HG03575 (cell line): ENCODE data around the gene MYH11.
"Not testable (repeated sequence)": the region's sequence is repeated elsewhere in the genome, so short reads cannot be mapped to it uniquely, and the experiment has no call there.

Experiments
- ATAC-seq: cut with Tn5 transposase; IDR thresholded peaks from one replicate; pipeline ENCODE4 v1.9.1; 2021; ENCODE audit not compliant: unreplicated experiment, insufficient number of reproducible peaks, low FRiP score; ENCODE audit errors: extremely low read depth

Gene MYH11

DNA sequence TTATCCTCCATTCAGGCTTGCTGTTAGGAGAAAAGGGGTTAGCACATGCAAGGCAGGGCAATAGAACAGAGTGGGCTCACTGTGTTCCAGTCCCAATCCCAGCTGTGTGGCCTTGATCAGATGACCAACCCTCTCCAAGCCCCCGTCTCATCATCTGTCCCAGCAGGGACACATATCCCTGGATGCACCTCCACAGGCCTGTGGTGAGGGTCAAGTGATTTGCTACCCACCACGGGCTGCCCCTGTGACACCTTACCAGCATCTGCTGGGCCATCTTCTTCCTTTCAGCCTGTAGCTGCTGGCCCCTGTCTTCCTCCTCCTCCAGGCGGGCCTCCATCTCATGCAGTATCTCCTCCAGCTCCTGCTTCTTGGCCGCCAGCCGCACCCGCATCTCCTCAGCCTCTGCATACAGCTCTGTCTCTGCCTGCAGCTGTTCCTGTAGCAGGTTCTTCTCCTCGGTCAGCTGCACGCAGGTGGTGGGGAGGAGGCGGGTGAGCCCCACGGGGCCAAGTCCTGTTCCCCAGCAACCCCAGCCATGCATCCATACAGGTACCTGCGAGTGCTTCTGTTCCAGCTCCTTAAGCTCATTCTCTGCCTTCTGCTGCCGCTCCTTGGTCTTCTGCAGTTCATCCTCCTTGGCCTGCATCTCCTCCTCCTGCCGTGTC, 115.5 kb downstream of the MYH11 start:
- ATAC-seq, result no peak

DNA sequence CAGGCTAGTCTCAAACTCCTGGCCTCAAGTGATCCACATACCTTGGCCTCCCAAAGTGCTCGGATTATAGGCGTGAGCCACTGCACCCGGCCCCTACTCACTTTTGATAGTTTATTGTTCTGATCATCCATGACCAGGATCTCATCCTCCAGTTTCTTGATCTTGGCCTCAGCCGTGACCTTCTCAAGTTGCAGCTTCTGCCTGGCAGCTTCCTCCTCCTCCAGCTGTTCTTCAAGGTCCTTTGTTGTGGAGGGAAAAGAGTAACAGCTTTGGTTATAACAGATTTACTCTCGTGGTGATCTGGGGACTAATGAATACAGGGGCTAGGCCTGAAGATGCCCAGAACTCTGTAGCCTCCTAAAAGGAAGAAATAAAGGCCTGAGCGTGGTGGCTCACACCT, 116.9 kb downstream of the MYH11 start:
- ATAC-seq, result no peak

DNA sequence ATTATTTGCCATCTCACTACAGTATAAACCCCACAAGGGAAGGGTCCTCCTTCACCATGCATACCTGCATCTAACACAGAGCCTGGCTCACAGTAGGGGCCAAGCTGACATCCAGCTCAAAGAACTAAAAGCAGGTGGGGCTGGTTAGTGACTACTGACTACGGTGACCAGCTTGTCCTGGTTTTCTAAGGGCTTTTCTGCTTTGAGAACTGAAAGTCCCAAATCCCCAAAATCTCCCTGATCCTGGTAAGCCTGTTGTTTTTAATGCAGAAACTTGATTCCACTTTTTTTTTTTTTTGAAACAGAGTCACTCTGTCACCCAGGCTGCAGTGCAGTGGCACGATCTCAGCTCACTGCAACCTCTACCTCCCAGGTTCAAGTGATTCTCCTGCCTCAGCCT, 117.4 kb downstream of the MYH11 start:
- no peak for ATAC-seq

DNA sequence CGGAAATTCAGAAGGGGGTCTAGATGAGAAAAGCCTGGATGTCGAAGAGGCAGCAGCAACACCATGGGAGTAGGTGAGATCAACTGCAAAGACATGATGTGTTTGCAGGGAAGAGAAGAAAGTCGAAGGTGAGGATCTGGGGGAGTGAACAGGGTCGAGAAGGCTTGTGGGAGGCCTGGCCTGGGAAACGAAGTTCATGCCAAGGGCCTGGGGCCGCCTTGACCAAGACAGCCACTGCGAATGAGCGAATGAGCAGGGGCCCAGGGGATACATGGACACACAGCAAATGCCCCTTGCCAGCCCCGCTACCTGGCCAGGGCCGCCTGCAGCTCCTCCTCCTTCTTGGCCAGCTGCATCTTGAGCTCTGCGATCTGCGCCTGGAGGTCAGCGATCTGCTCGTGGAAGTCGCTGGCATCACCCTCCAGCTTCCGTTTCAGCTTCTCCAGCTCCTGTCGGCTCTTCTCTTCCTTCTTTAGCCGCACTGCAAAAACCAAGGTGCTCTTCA, 119.6 kb downstream of the MYH11 start:
- no peak for ATAC-seq

DNA sequence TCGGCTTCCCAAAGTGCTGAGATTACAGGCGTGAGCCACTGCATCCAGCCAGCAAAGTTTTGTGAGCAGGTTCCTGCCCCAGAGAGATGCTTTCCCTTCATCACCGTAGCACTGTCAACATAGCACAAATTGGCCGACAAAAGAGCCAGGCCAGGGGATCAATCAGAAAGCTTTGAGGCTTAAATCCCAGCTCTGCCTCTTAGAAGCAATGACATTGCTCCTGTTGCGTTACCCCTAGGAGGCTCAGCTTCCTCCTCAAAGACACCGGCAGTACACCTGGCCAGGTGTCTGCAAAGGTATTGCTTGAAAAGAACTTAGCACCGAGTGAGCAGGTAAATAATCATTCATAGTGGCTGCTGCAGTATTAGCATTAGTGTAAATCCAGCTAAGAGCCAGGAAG, 120.3 kb downstream of the MYH11 start:
- no peak for ATAC-seq

DNA sequence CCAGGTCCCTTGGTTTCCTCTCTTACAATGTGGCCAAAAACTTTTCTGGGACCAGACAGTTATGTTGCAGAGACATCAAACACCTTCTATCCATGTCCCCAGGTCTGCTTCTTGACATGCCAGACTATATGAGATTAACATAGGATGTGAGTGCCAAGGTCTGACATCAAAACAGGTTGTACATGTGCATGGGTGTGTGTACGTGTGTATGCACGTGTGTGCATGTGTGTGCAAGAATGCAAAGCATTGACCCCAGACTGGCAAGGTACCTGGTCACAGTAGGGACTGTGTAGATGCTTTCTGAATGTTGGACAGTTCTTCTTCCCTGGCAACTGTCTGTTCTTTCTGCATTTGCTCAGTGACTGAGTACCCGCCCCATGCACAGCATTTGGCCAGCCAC, 121.2 kb downstream of the MYH11 start:
- ATAC-seq, result no peak

DNA sequence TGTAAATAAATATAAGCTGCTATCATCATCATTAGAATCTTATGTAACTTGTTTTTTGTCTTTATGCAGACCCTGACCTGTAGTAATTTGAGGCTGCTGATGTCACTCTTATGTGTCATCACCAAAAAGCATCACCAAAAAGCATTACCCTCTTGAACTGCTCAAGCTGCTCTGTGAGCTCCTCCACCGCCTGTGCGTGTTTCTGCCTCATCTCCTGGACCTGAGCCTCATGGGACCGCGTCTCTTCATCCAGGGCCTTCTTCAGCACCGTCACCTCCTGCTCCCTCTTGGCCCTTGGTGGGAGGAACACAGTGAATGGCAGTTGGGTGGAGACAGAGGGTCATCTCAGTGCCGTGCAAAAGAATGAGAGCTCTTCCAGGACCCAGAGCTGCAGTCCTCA, 124.4 kb downstream of the MYH11 start:
- ATAC-seq, result no peak

DNA sequence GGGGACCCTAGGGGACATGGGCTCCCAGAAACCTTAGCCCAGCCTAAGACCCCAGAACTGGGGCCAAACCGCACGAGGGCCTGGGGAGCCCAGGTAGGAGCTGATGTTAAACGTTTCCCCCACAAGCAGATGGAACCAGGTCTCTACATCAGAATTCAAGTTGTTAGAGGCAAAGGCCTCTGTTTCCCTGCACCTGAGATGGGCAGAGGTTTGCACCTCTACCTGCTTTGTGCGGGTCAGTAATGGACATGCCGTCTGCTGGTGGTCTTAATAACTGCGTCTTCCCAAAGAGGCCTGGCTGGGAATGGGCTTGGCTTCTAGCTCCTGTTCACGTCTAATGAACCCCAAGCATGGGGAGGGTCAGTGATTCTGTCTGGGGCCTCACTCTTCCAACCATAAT, 127.7 kb downstream of the MYH11 start:
- ATAC-seq, result no peak

DNA sequence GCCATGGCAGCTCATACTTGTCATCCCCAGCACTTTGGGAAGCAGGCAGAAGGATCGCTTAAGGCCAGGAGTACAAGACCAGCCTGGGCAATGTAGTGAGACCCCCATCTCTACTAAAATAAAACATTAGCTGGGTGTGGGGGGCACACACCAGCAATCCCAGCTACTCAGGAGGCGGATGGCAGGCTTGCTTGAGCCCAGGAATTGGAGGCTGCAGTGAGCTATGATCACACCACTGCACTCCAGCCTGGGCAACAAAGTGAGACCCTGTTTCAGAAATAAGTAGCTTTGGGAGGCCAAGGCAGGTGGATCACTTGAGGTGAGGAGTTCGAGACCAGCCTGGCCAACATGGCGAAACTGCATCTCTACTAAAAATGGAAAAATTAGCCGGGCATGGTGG, 129.1 kb downstream of the MYH11 start:
- not testable (repeated sequence) for ATAC-seq

DNA sequence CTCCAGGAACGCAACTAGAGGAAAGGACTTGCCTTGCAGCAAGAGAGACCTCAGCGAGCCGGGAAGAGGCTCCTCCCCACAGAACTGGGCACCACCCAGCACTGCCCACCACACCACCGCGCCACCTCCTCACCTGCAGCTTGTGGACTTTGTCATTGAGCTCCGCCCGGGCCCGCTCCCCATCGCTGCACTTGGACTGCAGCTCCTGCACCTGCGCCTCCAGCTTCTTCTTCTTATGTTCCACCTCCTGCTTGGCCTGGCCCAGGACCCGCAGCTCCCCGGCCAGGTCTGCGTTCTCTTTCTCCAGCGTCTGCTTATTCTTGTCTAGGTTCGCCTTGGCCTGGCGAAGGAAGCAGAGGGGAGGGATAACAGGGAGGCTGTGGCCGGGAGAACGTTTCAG, 130.1 kb downstream of the MYH11 start:
- ATAC-seq, result no peak

DNA sequence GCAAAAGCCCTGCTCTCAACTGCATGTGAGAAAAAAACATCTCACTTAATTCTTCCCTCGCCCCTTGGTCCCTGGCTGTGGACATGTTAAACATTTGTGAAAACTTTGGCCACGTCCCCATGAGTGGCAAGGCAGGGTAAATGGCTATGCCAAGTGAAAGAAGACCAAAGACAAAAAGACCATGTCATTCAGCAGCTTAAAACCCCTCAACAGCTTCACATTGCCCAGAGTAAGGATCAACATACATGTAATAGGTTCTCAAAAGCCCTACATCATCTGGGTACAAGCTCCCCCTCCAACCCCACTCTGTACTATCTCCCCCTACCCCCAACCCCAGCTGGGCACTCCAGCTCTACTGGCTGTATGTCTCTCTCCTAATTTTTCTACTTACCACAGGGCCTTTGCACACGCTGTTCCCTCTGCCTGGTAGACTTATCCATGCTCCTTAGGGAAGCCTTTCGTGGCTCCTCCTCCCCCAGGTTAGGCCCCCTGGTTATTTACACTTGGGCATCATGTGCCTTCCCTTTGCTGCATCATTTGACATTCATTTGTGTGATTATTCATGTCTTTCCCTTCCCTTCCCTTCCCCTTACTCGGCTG, 131.1 kb downstream of the MYH11 start:
- no peak for ATAC-seq

DNA sequence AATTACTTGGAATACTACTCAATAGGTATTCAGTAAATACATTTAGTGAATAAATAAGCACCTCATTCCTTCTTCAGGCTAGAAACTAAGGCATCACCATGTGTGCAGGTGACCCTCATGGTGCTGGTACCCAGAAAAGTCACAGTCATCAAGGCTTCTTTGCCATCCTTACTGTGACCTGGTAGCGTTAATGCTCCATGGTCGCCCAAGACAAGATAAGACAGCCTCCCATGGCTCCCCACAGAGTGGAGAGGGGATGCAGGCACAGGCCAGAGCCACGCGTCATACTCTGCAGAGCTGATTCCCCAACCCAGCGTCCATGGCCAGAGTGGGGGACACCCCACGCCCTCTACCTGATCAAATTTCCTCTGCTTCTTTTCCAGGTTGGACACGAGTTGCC, 133.0 kb downstream of the MYH11 start:
- no peak for ATAC-seq

DNA sequence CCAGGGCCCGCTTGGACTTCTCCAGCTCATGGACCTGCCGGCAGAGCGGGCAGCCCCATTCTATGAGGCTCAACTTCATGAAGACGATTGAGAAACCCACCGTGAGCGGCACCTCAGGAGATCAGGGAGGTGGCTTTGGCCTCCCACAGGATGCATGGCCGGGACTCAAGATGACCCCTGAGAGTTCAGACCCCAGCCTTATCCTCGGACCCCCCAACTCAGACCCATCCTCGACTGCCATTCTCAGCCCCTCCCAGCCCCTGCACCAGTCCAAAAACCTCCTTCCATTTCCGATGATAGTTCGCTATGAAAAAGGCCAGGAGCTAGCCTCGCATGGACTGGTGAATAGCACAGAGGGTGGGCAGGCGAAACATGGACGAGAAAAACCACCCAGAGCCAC, 135.8 kb downstream of the MYH11 start:
- ATAC-seq, result no peak

DNA sequence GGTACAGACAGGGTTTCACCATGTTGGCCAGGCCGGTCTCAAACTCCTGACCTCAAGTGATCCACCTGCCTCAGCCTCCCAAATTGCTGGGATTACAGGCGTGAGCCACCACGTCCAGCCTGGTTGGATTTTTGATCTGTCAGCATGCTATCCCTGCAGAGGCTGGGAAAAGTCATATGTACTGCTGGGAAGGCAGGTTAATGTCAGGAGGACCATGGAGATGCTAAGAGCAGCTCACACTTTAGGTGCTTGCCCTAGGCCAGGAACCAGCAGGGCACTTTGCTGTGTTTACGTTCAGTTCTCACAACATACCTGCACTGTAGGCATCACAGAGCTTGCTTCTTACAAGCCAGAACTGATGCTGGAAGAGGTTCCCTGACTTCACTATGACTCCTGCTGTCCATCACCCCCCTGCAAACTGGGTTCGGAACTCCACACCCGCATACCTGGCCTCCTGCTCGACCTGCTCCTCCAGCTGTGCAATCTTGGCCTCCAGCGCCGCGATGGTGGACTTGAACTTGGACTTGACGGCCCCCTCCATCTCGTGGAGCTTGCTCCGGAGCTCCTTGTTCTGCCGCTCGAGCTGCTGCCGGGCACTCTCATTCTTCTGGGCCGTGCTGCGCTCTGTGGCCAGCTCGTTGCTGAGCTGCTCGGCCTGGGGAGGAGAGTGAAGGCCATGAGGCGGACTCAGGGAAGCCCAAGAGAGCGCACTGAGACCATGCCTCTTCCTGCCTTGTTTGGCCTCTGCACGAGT, 140.0 kb downstream of the MYH11 start:
- ATAC-seq, result no peak

DNA sequence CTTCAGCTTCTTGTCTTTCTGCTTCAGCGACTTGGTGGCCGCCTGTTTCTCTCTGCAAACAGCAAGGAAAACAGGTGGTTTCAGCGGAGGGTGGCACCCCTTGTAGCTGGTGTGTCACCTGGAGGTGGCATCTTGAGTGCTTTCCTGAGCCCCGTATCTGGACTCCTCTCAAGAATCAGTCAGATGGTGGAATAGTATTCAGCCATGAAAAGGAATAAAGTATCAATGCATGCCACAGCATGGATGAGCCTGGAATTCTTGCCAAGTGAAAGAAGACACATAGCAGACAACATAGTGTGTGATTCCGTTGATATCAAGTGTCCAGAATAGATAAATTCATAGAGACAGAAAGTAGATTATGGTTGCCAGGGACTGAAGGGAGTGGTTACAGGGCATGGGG, 141.6 kb downstream of the MYH11 start:
- no peak for ATAC-seq

DNA sequence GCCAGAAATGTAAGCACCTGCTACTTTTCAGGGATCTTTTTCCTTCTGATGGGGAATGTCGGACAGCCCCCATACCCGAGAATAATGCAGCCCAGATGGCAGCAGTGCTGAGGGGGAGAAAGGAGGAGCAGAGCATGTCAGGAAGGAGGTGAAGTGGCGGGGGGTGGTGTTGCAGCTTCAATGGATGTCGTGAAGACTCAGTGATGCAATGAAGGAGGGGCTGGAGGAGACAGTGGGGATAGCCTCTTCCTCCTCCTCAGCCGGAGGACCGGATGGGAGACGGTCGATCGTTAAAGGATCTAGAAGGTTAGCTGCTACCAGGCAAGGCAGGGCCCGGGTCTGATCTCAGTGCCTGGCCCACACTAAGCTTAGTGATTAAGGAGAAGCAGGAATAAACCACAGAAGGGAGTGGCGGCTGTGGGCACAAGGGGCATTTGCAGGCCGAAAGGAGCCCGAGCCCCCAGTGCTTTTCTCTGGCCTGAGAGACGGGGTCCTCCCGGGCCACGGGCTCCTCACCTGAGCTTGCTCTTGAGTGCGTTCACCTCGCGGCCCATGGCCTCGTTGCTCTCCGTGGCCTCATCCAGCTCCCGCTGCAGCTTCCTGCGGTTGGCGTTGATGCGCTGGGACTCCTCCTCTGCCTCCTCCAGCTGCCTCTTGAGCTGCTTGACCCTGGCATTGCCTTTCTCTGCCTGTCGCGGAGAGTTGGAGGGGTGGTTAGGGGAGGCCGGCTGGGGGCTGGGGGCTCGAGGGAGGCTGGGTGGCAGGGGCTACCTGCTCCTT, 142.2 kb downstream of the MYH11 start:
- no peak for ATAC-seq

DNA sequence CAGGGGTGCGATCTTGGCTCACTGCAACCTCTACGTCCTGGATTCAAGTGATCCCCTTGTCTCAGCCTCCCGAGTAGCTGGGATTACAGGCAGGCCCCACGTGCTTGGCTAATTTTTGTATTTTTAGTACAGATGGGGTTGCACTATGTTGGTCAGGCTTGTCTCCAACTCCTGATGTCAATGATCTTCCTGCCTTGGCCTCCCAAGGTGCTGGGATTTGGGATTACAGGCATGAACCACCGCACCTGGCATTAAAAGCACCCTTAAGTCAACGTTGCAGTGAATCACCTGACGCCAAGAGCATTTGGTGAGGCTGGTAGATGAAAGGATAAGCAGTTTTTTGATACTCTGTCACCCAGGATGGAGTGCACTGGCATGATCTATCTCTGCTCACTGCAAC, 147.8 kb downstream of the MYH11 start:
- no peak for ATAC-seq

DNA sequence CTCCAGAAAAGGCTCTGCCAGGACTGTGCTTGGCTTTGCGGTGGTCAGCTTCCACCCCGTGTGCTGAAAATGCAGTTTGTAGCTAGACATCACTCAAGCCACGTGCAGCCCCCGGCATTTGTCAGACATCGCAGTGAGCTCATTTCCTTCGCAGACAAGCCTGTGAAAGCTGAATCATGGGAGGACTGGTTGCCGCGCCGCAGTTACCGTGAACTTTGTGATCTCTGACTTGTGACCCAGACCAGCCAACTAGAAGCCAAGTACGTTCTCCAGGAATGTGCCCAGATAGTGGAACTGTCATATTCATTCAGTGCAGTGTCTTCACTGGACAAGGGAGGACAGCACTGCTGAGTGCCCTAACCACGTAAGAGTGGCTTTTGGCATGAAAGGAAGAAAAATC, 148.7 kb downstream of the MYH11 start:
- ATAC-seq, result no peak

DNA sequence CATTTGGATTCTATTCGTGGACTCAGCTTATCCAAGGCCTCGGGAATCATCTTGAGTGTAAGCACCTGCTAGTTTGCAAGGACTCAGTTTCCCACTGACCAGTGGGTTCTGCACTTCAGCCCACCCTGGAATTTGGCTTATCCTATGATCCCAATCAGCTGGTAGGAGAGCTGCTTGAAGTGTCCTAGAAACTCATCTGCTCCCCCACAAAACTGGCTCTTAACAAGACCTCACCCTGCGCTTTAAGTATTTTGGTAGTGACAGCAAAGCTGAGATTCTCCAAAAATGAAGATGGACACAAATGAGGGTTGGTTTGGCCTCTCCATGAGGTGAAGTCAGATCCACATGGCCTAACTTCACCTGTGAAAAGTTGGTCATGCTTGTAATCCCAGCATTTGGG, 149.5 kb downstream of the MYH11 start:
- ATAC-seq, result no peak
